ENCODE results near the gene GABRE.

DNA sequence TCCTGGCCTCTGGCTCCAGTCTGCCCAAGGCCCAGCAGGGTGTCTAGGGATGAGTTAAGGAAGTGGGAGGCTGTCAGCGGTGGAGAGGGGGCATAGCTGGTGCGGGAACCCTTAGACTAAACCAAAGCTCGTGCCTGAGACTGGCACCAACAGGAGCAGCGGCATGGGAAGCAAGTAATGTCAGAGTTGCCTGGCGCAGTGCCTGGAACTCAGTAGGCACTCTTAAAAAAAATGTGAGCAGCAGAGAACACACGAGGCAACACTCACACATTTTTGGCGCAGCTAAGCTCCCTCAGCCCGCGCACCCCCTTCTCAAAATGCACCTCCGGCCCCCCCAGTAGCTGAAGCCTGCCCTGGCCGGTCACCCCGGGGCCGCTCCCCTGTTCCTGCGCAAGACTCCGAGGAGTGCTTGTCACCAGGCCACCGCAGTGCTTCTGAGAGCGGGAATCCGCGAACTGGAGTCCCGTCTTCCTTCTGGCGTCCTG is 583 bp downstream of the GABRE start:
- TF ChIP-seq, protein P1, sequence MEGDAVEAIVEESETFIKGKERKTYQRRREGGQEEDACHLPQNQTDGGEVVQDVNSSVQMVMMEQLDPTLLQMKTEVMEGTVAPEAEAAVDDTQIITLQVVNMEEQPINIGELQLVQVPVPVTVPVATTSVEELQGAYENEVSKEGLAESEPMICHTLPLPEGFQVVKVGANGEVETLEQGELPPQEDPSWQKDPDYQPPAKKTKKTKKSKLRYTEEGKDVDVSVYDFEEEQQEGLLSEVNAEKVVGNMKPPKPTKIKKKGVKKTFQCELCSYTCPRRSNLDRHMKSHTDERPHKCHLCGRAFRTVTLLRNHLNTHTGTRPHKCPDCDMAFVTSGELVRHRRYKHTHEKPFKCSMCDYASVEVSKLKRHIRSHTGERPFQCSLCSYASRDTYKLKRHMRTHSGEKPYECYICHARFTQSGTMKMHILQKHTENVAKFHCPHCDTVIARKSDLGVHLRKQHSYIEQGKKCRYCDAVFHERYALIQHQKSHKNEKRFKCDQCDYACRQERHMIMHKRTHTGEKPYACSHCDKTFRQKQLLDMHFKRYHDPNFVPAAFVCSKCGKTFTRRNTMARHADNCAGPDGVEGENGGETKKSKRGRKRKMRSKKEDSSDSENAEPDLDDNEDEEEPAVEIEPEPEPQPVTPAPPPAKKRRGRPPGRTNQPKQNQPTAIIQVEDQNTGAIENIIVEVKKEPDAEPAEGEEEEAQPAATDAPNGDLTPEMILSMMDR (IDR thresholded peaks at IDR 0.05): no peak
- no peak for TF ChIP-seq POLR2A (IDR thresholded peaks at IDR 0.05)
- TF ChIP-seq EP300 (IDR thresholded peaks at IDR 0.05): no peak

All from ovary (tissue), 3 donors.